CD14-positive monocyte (primary cell): ENCODE results near the gene MAP3K20. TPM values are rescaled to one million over a fixed set of nuclear protein-coding genes. Genes with fewer than 3 reads are reported as not detected.

ENCODE experiments used
- DNase-seq, 3 donors: peaks; one replicate each; pipeline ENCODE4 v3.0.0-alpha.2; 2011 to 2022
- H2AFZ ChIP-seq: 2 replicates; pipeline ENCODE4 v1.6.0; 2012; ENCODE audit warnings: mild to moderate bottlenecking, low read depth, low read length, inconsistent platforms; ENCODE audit not compliant: insufficient read depth, poor library complexity, severe bottlenecking
- H3K27ac ChIP-seq, 2 donors: 1 replicate in 1 of 2; 2 replicates in 1 of 2; pipeline ENCODE4 v1.5.1; 2012 to 2013; ENCODE audit warnings: low read length in 2 of 2, control low read depth in 1 of 2, inconsistent platforms in 1 of 2, low read depth in 1 of 2, mild to moderate bottlenecking in 1 of 2
- H3K27me3 ChIP-seq, 2 donors: one replicate each; pipeline versions ENCODE4 v1.6.0 to v1.6.1; 2011 to 2013; ENCODE audit warnings: low read length in 2 of 2; ENCODE audit not compliant: control insufficient read depth in 2 of 2, insufficient read depth in 2 of 2
- H3K36me3 ChIP-seq, 2 donors: replicated peaks in 1 of 2; 1 replicate in 1 of 2; 2 replicates in 1 of 2; pipeline versions ENCODE4 v1.5.1 to v1.6.1; 2012 to 2013; ENCODE audit warnings: low read length in 2 of 2, control low read depth in 1 of 2, inconsistent platforms in 1 of 2, mild to moderate bottlenecking in 1 of 2; ENCODE audit not compliant: insufficient read depth in 2 of 2, control insufficient read depth in 1 of 2
- H3K4me1 ChIP-seq, 2 donors: 1 replicate in 1 of 2; 2 replicates in 1 of 2; pipeline versions ENCODE4 v1.5.1 to v1.6.1; 2012 to 2013; ENCODE audit warnings: low read length in 2 of 2, control low read depth in 1 of 2, inconsistent platforms in 1 of 2, mild to moderate bottlenecking in 1 of 2, moderate library complexity in 1 of 2; ENCODE audit not compliant: insufficient read depth in 2 of 2, control insufficient read depth in 1 of 2
- H3K4me2 ChIP-seq: replicated peaks from 2 replicates; pipeline ENCODE3; 2012; ENCODE audit warnings: low read length, moderate library complexity, mild to moderate bottlenecking; ENCODE audit not compliant: poor library complexity, severe bottlenecking; ENCODE audit errors: extremely low read depth
- H3K4me3 ChIP-seq, 3 experiments: fragments of 200-600 bp in 1 of 3; sonication (generic) in 1 of 3; replicated peaks in 1 of 3; 1 replicate in 2 of 3; 2 replicates in 1 of 3; pipeline ENCODE4 v1.5.1; 2011 to 2013; ENCODE audit warnings: low read length in 3 of 3, mild to moderate bottlenecking in 3 of 3, control low read depth in 2 of 3, low read depth in 2 of 3, inconsistent platforms in 1 of 3, moderate library complexity in 1 of 3
- H3K79me2 ChIP-seq: 2 replicates; pipeline ENCODE4 v1.6.0; 2012; ENCODE audit warnings: mild to moderate bottlenecking, control low read depth, inconsistent platforms, low read length, moderate library complexity; ENCODE audit not compliant: insufficient read depth
- H3K9ac ChIP-seq: 2 replicates; pipeline ENCODE4 v1.6.0; 2017; ENCODE audit warnings: low read length, mild to moderate bottlenecking; ENCODE audit not compliant: insufficient read depth, poor library complexity, severe bottlenecking
- H3K9me3 ChIP-seq, 2 donors: replicated peaks in 1 of 2; 1 replicate in 1 of 2; 2 replicates in 1 of 2; pipeline versions ENCODE4 v1.5.1 to v1.6.1; 2012 to 2013; ENCODE audit warnings: low read length in 2 of 2, control low read depth in 1 of 2; ENCODE audit not compliant: control insufficient read depth in 1 of 2, insufficient read depth in 1 of 2
- H4K20me1 ChIP-seq: 2 replicates; pipeline ENCODE4 v1.6.0; 2012; ENCODE audit warnings: mild to moderate bottlenecking, low read length, control low read depth, moderate library complexity; ENCODE audit not compliant: insufficient read depth
- H3K27ac Mint-ChIP-seq, 7 donors: one replicate each; pipeline ENCODE4 v1.8.0; 2020; ENCODE audit warnings: mild to moderate bottlenecking in 7 of 7, mixed read lengths in 7 of 7, moderate library complexity in 6 of 7, inconsistent platforms in 2 of 7
- H3K27me3 Mint-ChIP-seq, 3 donors: one replicate each; pipeline ENCODE4 v1.8.0; 2021 to 2022; ENCODE audit warnings: low read depth in 3 of 3, mild to moderate bottlenecking in 3 of 3, mixed read lengths in 3 of 3, moderate library complexity in 3 of 3, inconsistent platforms in 1 of 3
- H3K36me3 Mint-ChIP-seq, 2 donors: one replicate each; pipeline ENCODE4 v1.8.0; 2020; ENCODE audit warnings: mixed read lengths in 2 of 2, inconsistent platforms in 1 of 2, mild to moderate bottlenecking in 1 of 2
- H3K4me1 Mint-ChIP-seq: one replicate; pipeline ENCODE4 v1.8.0; 2020; ENCODE audit warnings: mild to moderate bottlenecking, mixed read lengths
- H3K4me3 Mint-ChIP-seq, 2 donors: one replicate each; pipeline ENCODE4 v1.8.0; 2020; ENCODE audit warnings: mild to moderate bottlenecking in 2 of 2, mixed read lengths in 2 of 2, moderate library complexity in 1 of 2
- H3K9me3 Mint-ChIP-seq, 7 donors: one replicate each; pipeline ENCODE4 v1.8.0; 2020 to 2022; ENCODE audit warnings: mixed read lengths in 7 of 7, mild to moderate bottlenecking in 6 of 7, moderate library complexity in 6 of 7, inconsistent platforms in 2 of 7
- WGBS: methylation state at CpG from one replicate; pipeline ENCODE4 v1.1.5; 2013; ENCODE audit warnings: missing lambda C conversion rate; ENCODE audit not compliant: insufficient coverage; 5-methylcytosine and 5-hydroxymethylcytosine counted together
- intact Hi-C, 2 donors: fragments of 100-400 bp; cut with micrococcal nuclease; formaldehyde crosslinking; loops; one replicate each; pipeline versions ENCODE4 v1.15.0 to v1.15.1; 2023
- polyA plus RNA-seq, 3 donors: library from polyadenylated mRNA; depleted of rRNA in 1 of 3; unstranded in 2 of 3; stranded (reverse) in 1 of 3; fragments of 300-500 nt in 2 of 3; fragments of >200 nt in 1 of 3; fragmentation: Illumina TruSeq in 2 of 3; gene quantifications; 1 replicate in 2 of 3; 2 replicates in 1 of 3; pipeline ENCODE4 v1.2.3, GENCODE V29; 2012 to 2021
- TF ChIP-seq, protein P1 (sequence below): fragments of 200-600 bp; IDR thresholded peaks from one replicate; pipeline ENCODE4 v1.8.0; 2022; ENCODE audit warnings: antibody characterized with exemption, mild to moderate bottlenecking

MAP3K20 gene
- polyA plus RNA-seq, 3 donors, result 14.3 to 30.7 (median 21.6) TPM

DNA sequence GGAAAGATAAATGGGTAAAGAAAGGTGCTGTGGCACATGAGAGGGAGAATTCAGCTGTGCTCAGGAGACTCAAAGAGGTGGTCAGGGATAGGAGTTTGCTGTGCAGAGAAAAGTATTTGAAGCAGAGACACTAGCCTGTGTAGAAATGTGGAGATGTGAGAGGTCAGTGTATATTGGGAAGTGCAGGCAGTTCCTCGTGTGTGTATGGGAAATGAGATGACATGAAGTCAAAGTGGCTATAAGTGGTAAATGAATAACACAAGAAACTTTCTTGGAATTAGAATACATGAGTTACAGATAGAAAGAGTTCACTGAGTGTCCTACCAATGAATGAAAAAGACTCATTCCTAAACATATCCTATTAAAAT, 11.6 kb downstream of the MAP3K20 start:
- DNase-seq, result no peak
- 67% methylated on average over 1 of the region's 1 CpG for WGBS
- H3K4me1 Mint-ChIP-seq, result peaks cover 11% of the 10 kb centered on the region
- H2AFZ ChIP-seq, result no peak overlapping the region
- H3K4me1 ChIP-seq, result peaks cover 0 to 4% of the 10 kb centered on the region in 2 donors
- H3K36me3 ChIP-seq, result peaks cover 8 to 28% of the 10 kb centered on the region in 2 donors
- peaks cover 75% of the 10 kb centered on the region for H3K79me2 ChIP-seq
- intact Hi-C loops, result no loop called here
- peaks cover 0 to 1% (median 0%) of the 10 kb centered on the region in 3 donors for H3K27me3 Mint-ChIP-seq
- peaks cover 69% of the 10 kb centered on the region for H4K20me1 ChIP-seq
- H3K4me3 Mint-ChIP-seq, result no peak overlapping the region
- no peak overlapping the region for H3K9ac ChIP-seq
- no peaks in the 10 kb centered on the region for H3K27me3 ChIP-seq
- no peak overlapping the region for H3K4me2 ChIP-seq
- TF ChIP-seq, protein P1, sequence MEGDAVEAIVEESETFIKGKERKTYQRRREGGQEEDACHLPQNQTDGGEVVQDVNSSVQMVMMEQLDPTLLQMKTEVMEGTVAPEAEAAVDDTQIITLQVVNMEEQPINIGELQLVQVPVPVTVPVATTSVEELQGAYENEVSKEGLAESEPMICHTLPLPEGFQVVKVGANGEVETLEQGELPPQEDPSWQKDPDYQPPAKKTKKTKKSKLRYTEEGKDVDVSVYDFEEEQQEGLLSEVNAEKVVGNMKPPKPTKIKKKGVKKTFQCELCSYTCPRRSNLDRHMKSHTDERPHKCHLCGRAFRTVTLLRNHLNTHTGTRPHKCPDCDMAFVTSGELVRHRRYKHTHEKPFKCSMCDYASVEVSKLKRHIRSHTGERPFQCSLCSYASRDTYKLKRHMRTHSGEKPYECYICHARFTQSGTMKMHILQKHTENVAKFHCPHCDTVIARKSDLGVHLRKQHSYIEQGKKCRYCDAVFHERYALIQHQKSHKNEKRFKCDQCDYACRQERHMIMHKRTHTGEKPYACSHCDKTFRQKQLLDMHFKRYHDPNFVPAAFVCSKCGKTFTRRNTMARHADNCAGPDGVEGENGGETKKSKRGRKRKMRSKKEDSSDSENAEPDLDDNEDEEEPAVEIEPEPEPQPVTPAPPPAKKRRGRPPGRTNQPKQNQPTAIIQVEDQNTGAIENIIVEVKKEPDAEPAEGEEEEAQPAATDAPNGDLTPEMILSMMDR, result no peak
- H3K9me3 Mint-ChIP-seq, result no peaks in the 10 kb centered on the region
- H3K4me3 ChIP-seq, result no peak overlapping the region
- no peak overlapping the region for H3K27ac ChIP-seq
- peaks cover 30 to 32% of the 10 kb centered on the region in 2 donors for H3K36me3 Mint-ChIP-seq
- H3K9me3 ChIP-seq, result no peaks in the 10 kb centered on the region
- H3K27ac Mint-ChIP-seq, result peak overlapping the region in 1 of 7 donors; percentile 5

DNA sequence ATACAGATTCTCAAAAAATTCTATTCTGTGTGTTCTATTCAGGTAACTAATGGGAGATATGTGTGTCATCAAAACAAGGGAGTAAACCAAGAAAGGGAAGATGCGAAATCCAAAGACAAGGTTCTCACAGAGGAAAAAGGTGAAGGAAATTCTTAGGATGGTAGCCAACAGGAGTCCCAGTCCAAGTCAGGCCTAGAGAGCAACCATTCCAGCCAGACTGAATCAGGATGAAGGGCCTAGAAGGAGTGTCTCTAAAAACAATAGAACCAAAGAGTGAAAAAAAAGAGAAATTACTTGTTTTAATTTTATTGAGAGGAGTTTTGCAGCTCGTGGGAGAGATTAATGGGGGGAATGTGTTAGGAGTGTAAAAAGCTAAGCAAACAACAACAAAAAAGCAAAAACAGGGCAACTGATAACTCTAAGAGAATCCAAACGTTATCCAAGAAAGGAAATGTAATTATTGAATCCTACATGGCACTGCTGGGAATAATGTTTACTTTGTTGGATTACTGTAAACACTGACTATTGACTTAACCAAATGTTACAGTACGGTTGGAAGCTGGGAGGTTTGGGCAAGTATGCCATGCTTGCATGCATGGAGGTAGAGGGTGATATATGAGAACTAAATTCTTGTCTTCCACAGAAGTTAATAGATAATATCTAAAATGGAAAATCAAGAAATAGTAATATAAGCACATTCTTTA, 12.3 kb downstream of the MAP3K20 start:
- H3K9ac ChIP-seq, result no peak overlapping the region
- H3K9me3 Mint-ChIP-seq, result no peaks in the 10 kb centered on the region
- TF ChIP-seq, protein P1, result no peak
- H3K27me3 Mint-ChIP-seq, result no peaks in the 10 kb centered on the region
- peaks cover 11% of the 10 kb centered on the region for H3K4me1 Mint-ChIP-seq
- no peak overlapping the region for H3K4me3 ChIP-seq
- no peak for DNase-seq
- peaks cover 62% of the 10 kb centered on the region for H4K20me1 ChIP-seq
- H3K4me2 ChIP-seq, result no peak overlapping the region
- no peaks in the 10 kb centered on the region for H3K9me3 ChIP-seq
- no peak overlapping the region for H3K27ac Mint-ChIP-seq
- H2AFZ ChIP-seq, result no peak overlapping the region
- 100% methylated on average over 1 of the region's 4 CpGs for WGBS
- peaks cover 67% of the 10 kb centered on the region for H3K79me2 ChIP-seq
- H3K27me3 ChIP-seq, result no peaks in the 10 kb centered on the region
- H3K27ac ChIP-seq, result no peak overlapping the region
- H3K4me3 Mint-ChIP-seq, result no peak overlapping the region
- peaks cover 29 to 31% of the 10 kb centered on the region in 2 donors for H3K36me3 Mint-ChIP-seq
- peaks cover 0 to 4% of the 10 kb centered on the region in 2 donors for H3K4me1 ChIP-seq
- peaks cover 15 to 36% of the 10 kb centered on the region in 2 donors for H3K36me3 ChIP-seq
- intact Hi-C loops, result no loop called here
